ENCODE measurements around the gene DDX60.
A peak's percentile ranks its signal among the peaks of the same experiment; 100 is the strongest.

The DDX60 gene, protein sequence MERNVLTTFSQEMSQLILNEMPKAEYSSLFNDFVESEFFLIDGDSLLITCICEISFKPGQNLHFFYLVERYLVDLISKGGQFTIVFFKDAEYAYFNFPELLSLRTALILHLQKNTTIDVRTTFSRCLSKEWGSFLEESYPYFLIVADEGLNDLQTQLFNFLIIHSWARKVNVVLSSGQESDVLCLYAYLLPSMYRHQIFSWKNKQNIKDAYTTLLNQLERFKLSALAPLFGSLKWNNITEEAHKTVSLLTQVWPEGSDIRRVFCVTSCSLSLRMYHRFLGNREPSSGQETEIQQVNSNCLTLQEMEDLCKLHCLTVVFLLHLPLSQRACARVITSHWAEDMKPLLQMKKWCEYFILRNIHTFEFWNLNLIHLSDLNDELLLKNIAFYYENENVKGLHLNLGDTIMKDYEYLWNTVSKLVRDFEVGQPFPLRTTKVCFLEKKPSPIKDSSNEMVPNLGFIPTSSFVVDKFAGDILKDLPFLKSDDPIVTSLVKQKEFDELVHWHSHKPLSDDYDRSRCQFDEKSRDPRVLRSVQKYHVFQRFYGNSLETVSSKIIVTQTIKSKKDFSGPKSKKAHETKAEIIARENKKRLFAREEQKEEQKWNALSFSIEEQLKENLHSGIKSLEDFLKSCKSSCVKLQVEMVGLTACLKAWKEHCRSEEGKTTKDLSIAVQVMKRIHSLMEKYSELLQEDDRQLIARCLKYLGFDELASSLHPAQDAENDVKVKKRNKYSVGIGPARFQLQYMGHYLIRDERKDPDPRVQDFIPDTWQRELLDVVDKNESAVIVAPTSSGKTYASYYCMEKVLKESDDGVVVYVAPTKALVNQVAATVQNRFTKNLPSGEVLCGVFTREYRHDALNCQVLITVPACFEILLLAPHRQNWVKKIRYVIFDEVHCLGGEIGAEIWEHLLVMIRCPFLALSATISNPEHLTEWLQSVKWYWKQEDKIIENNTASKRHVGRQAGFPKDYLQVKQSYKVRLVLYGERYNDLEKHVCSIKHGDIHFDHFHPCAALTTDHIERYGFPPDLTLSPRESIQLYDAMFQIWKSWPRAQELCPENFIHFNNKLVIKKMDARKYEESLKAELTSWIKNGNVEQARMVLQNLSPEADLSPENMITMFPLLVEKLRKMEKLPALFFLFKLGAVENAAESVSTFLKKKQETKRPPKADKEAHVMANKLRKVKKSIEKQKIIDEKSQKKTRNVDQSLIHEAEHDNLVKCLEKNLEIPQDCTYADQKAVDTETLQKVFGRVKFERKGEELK (N-terminal part only)

DNA sequence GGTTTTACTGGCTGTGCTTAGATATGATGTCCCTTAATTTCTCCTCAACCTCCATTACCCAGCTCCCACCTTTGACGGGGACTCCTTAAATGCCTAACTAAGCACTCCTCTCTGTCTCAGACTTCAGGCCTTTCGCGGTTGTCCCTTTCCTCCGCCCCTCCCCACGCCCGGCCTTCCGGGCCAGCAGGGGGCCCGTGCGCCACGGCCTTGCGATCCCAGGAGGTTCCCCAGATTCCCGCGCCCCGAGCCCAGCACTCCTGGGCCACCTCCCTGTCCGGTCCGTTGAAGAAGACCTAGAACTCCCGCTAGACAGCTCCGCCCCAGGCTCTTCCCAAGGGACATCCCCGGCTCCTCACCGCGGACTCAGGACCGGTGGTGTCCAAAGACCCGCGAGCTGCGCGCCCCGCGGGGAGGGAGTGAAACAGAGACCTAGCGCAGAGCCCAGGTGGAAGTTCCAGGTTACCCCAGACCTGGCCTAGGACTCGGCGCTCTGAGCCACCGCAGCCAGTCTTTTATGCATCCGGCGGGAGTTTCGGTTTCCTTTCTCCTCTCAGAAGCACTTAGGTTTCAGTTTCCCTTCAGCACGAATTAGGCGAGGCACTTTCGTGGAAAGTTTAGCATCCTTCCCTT lies at the start of gene DDX60:
DDX60 (minus strand) TSS at position 487 of the 630 bp plus-strand sequence. CDS start 7,493 bp downstream, outside the sequence.
- no peaks in the 10 kb centered on the region for H3K36me3 ChIP-seq (ENCODE audit: control insufficient read depth in 2 of 2, insufficient read depth in 1 of 2, low read length in 2 of 2)
- H3K4me3 ChIP-seq (ENCODE audit: low read depth, low read length) = peak within 1 kb of the TSS; percentile 59
- peaks cover 3% of the 10 kb centered on the region; the same call in 1 of the 2 replicates for H3K4me1 ChIP-seq (ENCODE audit: control insufficient read depth, insufficient read depth, low read length)
- ChIA-PET POLR2A (interaction anchor here (0.8 to 1.2 kb wide), 2 partner anchors 9 to 13 kb away, joined by 3 to 5 read pairs; no protein-coding TSS in a partner anchor), CTCF (interaction anchor here (0.6 to 0.7 kb wide), 2 partner anchors 46 to 133 kb away, joined by 3 read pairs; no protein-coding TSS in a partner anchor)
- no peaks in the 10 kb centered on the region for H3K9me3 ChIP-seq (ENCODE audit: control insufficient read depth, insufficient read depth, low read depth, low read length)
- peak within 1 kb of the TSS; percentile 83 for H3K27ac ChIP-seq (ENCODE audit: extremely low read depth, low read depth, low read length)
- TF ChIP-seq ZNF2 (tag by site-specific recombination; IDR thresholded peaks at IDR 0.05) (0 out of 2 replicates have a peak, but pooled peaks have one; percentile 67), IKZF3 (tag by site-specific recombination; IDR thresholded peaks at IDR 0.05) (peak; percentile 59; the same call in 1 of the 2 replicates), ZNF670 (tag by site-specific recombination; IDR thresholded peaks at IDR 0.05; ENCODE audit: low read depth) (no peak), ZIC2 (tag by site-specific recombination; IDR thresholded peaks at IDR 0.05) (peak; percentile 74), OSR2 (tag by site-specific recombination; IDR thresholded peaks at IDR 0.05) (no peak), ZNF248 (tag by site-specific recombination; IDR thresholded peaks at IDR 0.05) (no peak), TCF7L2 (IDR thresholded peaks at IDR 0.05; ENCODE audit: borderline replicate concordance, low read depth, low read length) (no peak), ZNF335 (tag by site-specific recombination; conservative IDR thresholded peaks at IDR 0.05) (peak; percentile 85), KLF1 (tag by site-specific recombination; IDR thresholded peaks at IDR 0.05) (peak; percentile 60), ZNF561 (tag by site-specific recombination; IDR thresholded peaks at IDR 0.05; ENCODE audit: borderline replicate concordance) (no peak), ZXDB (tag by site-specific recombination; IDR thresholded peaks at IDR 0.05) (peak; percentile 79; the same call in 1 of the 2 replicates), ZNF341 (tag by site-specific recombination; IDR thresholded peaks at IDR 0.05; ENCODE audit: low read depth) (peak; percentile 92), YY1 (tag by site-specific recombination; IDR thresholded peaks at IDR 0.05) (0 out of 2 replicates have a peak, but pooled peaks have one; percentile 29), ZEB2 (tag by site-specific recombination; IDR thresholded peaks at IDR 0.05) (peak; percentile 60; the same call in 1 of the 2 replicates), ZNF629 (tag by site-specific recombination; IDR thresholded peaks at IDR 0.05) (peak; percentile 23; the same call in 1 of the 2 replicates)
- TF ChIP-seq, protein P1, sequence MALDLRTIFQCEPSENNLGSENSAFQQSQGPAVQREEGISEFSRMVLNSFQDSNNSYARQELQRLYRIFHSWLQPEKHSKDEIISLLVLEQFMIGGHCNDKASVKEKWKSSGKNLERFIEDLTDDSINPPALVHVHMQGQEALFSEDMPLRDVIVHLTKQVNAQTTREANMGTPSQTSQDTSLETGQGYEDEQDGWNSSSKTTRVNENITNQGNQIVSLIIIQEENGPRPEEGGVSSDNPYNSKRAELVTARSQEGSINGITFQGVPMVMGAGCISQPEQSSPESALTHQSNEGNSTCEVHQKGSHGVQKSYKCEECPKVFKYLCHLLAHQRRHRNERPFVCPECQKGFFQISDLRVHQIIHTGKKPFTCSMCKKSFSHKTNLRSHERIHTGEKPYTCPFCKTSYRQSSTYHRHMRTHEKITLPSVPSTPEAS (tag by site-specific recombination; IDR thresholded peaks at IDR 0.05) = 0 out of 2 replicates have a peak, but pooled peaks have one; percentile 32
- TF ChIP-seq, protein P2, sequence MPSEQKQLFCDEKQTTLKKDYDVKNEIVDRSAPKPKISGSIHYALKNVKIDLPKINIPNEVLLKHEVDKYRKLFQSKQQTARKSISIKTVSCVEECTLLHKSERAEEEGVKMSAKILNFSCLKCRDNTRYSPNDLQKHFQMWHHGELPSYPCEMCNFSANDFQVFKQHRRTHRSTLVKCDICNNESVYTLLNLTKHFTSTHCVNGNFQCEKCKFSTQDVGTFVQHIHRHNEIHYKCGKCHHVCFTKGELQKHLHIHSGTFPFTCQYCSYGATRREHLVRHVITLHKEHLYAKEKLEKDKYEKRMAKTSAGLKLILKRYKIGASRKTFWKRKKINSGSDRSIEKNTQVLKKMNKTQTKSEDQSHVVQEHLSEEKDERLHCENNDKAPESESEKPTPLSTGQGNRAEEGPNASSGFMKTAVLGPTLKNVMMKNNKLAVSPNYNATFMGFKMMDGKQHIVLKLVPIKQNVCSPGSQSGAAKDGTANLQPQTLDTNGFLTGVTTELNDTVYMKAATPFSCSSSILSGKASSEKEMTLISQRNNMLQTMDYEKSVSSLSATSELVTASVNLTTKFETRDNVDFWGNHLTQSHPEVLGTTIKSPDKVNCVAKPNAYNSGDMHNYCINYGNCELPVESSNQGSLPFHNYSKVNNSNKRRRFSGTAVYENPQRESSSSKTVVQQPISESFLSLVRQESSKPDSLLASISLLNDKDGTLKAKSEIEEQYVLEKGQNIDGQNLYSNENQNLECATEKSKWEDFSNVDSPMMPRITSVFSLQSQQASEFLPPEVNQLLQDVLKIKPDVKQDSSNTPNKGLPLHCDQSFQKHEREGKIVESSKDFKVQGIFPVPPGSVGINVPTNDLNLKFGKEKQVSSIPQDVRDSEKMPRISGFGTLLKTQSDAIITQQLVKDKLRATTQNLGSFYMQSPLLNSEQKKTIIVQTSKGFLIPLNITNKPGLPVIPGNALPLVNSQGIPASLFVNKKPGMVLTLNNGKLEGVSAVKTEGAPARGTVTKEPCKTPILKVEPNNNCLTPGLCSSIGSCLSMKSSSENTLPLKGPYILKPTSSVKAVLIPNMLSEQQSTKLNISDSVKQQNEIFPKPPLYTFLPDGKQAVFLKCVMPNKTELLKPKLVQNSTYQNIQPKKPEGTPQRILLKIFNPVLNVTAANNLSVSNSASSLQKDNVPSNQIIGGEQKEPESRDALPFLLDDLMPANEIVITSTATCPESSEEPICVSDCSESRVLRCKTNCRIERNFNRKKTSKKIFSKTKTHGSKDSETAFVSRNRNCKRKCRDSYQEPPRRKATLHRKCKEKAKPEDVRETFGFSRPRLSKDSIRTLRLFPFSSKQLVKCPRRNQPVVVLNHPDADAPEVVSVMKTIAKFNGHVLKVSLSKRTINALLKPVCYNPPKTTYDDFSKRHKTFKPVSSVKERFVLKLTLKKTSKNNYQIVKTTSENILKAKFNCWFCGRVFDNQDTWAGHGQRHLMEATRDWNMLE (tag by site-specific recombination; conservative IDR thresholded peaks at IDR 0.05; ENCODE audit: low read depth) = peak; percentile 31; the same call in 1 of the 2 replicates
- TF ChIP-seq, protein P3, sequence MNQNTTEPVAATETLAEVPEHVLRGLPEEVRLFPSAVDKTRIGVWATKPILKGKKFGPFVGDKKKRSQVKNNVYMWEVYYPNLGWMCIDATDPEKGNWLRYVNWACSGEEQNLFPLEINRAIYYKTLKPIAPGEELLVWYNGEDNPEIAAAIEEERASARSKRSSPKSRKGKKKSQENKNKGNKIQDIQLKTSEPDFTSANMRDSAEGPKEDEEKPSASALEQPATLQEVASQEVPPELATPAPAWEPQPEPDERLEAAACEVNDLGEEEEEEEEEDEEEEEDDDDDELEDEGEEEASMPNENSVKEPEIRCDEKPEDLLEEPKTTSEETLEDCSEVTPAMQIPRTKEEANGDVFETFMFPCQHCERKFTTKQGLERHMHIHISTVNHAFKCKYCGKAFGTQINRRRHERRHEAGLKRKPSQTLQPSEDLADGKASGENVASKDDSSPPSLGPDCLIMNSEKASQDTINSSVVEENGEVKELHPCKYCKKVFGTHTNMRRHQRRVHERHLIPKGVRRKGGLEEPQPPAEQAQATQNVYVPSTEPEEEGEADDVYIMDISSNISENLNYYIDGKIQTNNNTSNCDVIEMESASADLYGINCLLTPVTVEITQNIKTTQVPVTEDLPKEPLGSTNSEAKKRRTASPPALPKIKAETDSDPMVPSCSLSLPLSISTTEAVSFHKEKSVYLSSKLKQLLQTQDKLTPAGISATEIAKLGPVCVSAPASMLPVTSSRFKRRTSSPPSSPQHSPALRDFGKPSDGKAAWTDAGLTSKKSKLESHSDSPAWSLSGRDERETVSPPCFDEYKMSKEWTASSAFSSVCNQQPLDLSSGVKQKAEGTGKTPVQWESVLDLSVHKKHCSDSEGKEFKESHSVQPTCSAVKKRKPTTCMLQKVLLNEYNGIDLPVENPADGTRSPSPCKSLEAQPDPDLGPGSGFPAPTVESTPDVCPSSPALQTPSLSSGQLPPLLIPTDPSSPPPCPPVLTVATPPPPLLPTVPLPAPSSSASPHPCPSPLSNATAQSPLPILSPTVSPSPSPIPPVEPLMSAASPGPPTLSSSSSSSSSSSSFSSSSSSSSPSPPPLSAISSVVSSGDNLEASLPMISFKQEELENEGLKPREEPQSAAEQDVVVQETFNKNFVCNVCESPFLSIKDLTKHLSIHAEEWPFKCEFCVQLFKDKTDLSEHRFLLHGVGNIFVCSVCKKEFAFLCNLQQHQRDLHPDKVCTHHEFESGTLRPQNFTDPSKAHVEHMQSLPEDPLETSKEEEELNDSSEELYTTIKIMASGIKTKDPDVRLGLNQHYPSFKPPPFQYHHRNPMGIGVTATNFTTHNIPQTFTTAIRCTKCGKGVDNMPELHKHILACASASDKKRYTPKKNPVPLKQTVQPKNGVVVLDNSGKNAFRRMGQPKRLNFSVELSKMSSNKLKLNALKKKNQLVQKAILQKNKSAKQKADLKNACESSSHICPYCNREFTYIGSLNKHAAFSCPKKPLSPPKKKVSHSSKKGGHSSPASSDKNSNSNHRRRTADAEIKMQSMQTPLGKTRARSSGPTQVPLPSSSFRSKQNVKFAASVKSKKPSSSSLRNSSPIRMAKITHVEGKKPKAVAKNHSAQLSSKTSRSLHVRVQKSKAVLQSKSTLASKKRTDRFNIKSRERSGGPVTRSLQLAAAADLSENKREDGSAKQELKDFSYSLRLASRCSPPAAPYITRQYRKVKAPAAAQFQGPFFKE (tag by site-specific recombination; IDR thresholded peaks at IDR 0.05; ENCODE audit: borderline replicate concordance) = no peak
